ENCODE results near the gene FUT9. TPM values are rescaled to one million over a fixed set of nuclear protein-coding genes. Genes with fewer than 3 reads are reported as not detected.

FUT9 gene
- total and polyA plus RNA-seq, 2 of the 13 experiments (the other 11 are each of a cell fraction or from before 2014, with no cell fraction given): 0.01 TPM; not detected in 1

- TF ChIP-seq ZBTB44 (CRISPR knock-in tag; IDR thresholded peaks at IDR 0.05) (no peak), ZMAT3 (CRISPR knock-in tag; conservative IDR thresholded peaks at IDR 0.05) (no peak), ZNF577 (CRISPR knock-in tag; IDR thresholded peaks at IDR 0.05; ENCODE audit: borderline replicate concordance, low read depth) (no peak)
Measured at GRCh38 chr6:96197241-96197640, 181.5 kb downstream of the FUT9 start (continued).

- BruUV-seq (replicated peaks): no TSS peak
- H2AFZ ChIP-seq (ENCODE audit: low read length): no peak overlapping the region
- no peak overlapping the region for H3K4me3 ChIP-seq (replicated peaks in 1 of 3; ENCODE audit: insufficient read depth in 1 of 3, low read depth in 2 of 3, low read length in 3 of 3)
- H3K36me3 ChIP-seq (replicated peaks in 1 of 2; ENCODE audit: control insufficient read depth in 1 of 2, insufficient read depth in 2 of 2, low read length in 2 of 2): no peaks in the 10 kb centered on the region
- intact Hi-C loops (cut with micrococcal nuclease; ENCODE audit: unreplicated experiment) (no loop called here), in situ Hi-C loops (cut with HindIII; ENCODE audit: extremely low pct_ligation_motif_present, low pct_unique_long_range_greater_than_20kb) (no loop called here)
- ChIA-PET CTCF (ENCODE audit: low intra/inter-chr PET ratio, low total read pairs) (no interaction called here), POLR2A (no interaction called here)
- 2% methylated on average over 6 of the region's 6 CpGs for WGBS (ENCODE audit: low lambda C conversion rate)
- H3K27ac ChIP-seq (ENCODE audit: extremely low read length, insufficient read depth, low read length): no peak overlapping the region
- H3K79me2 ChIP-seq (ENCODE audit: insufficient read depth, low read length): no peaks in the 10 kb centered on the region
- H4K20me1 ChIP-seq (ENCODE audit: insufficient read depth, low read length): no peaks in the 10 kb centered on the region
- no peaks in the 10 kb centered on the region for H3K4me1 ChIP-seq (ENCODE audit: insufficient read depth, low read length)
- no peak overlapping the region for H3K9ac ChIP-seq (ENCODE audit: insufficient read depth, low read depth, low read length)
- no peaks in the 10 kb centered on the region for H3K27me3 ChIP-seq (ENCODE audit: control insufficient read depth in 1 of 2, insufficient read depth in 2 of 2, low read length in 2 of 2)
- H3K9me3 ChIP-seq (ENCODE audit: low read length): no peaks in the 10 kb centered on the region
- no peak for ATAC-seq
- no peak for DNase-seq (ENCODE audit: low spot score)
- no peak overlapping the region for H3K4me2 ChIP-seq (ENCODE audit: low read depth, low read length)
- no peak for FAIRE-seq
- TF ChIP-seq CEBPG (CRISPR knock-in tag; IDR thresholded peaks at IDR 0.05) (no peak), ZNF253 (CRISPR knock-in tag; IDR thresholded peaks at IDR 0.05; ENCODE audit: borderline replicate concordance) (no peak)
Measured at GRCh38 chr6:96202571-96202970, 186.8 kb downstream of the FUT9 start.

GRCh38 chr6:96211341-96211740 lies 195.6 kb downstream of the FUT9 start:
- Histone ChIP-seq H3K27me3 (ENCODE audit: control insufficient read depth in 1 of 2, insufficient read depth in 2 of 2, low read length in 2 of 2) (no peaks in the 10 kb centered on the region), H2AFZ (ENCODE audit: low read length) (no peak overlapping the region), H3K4me2 (ENCODE audit: low read depth, low read length) (no peak overlapping the region), H3K4me1 (ENCODE audit: insufficient read depth, low read length) (no peaks in the 10 kb centered on the region), H3K9me3 (ENCODE audit: low read length) (no peaks in the 10 kb centered on the region), H3K79me2 (ENCODE audit: insufficient read depth, low read length) (no peaks in the 10 kb centered on the region), H3K9ac (ENCODE audit: insufficient read depth, low read depth, low read length) (no peak overlapping the region), H3K27ac (ENCODE audit: extremely low read length, insufficient read depth, low read length) (no peak overlapping the region), H3K4me3 (replicated peaks in 1 of 3; ENCODE audit: insufficient read depth in 1 of 3, low read depth in 2 of 3, low read length in 3 of 3) (no peak overlapping the region), H4K20me1 (ENCODE audit: insufficient read depth, low read length) (no peaks in the 10 kb centered on the region), H3K36me3 (replicated peaks in 1 of 2; ENCODE audit: control insufficient read depth in 1 of 2, insufficient read depth in 2 of 2, low read length in 2 of 2) (no peaks in the 10 kb centered on the region)
- WGBS (ENCODE audit: low lambda C conversion rate): 4% methylated on average over 2 of the region's 2 CpGs
- DNase-seq (ENCODE audit: low spot score): no peak
- in situ Hi-C loops (cut with HindIII; ENCODE audit: extremely low pct_ligation_motif_present, low pct_unique_long_range_greater_than_20kb) (no loop called here), intact Hi-C loops (cut with micrococcal nuclease; ENCODE audit: unreplicated experiment) (no loop called here)
- POLR2A ChIA-PET: no interaction called here
- FAIRE-seq: no peak
- ATAC-seq: no peak
- no TSS peak for BruUV-seq (replicated peaks)
- CTCF ChIA-PET (ENCODE audit: low intra/inter-chr PET ratio, low total read pairs): no interaction called here
- TF ChIP-seq ZNF343 (CRISPR knock-in tag; IDR thresholded peaks at IDR 0.05) (no peak), FOXK1 (CRISPR knock-in tag; IDR thresholded peaks at IDR 0.05; ENCODE audit: borderline replicate concordance, low read depth) (no peak), ASH2L (IDR thresholded peaks at IDR 0.05; ENCODE audit: insufficient read length, low read depth, low read length) (no peak), ZNF251 (CRISPR knock-in tag; IDR thresholded peaks at IDR 0.05) (no peak), U2AF2 (IDR thresholded peaks at IDR 0.05; ENCODE audit: low read depth, low read length) (no peak), KMT2B (CRISPR knock-in tag; IDR thresholded peaks at IDR 0.05) (no peak), SOX5 (CRISPR knock-in tag; IDR thresholded peaks at IDR 0.05; ENCODE audit: borderline replicate concordance) (no peak), SMARCC2 (IDR thresholded peaks at IDR 0.05) (no peak), ZNF737 (CRISPR knock-in tag; IDR thresholded peaks at IDR 0.05; ENCODE audit: borderline replicate concordance) (no peak), ZNF333 (CRISPR knock-in tag; IDR thresholded peaks at IDR 0.05; ENCODE audit: borderline replicate concordance) (no peak), TFDP2 (CRISPR knock-in tag; IDR thresholded peaks at IDR 0.05) (no peak), ZBTB1 (CRISPR knock-in tag; IDR thresholded peaks at IDR 0.05; ENCODE audit: borderline replicate concordance) (no peak)
